ENCODE results near the gene ABCA4.

DNA sequence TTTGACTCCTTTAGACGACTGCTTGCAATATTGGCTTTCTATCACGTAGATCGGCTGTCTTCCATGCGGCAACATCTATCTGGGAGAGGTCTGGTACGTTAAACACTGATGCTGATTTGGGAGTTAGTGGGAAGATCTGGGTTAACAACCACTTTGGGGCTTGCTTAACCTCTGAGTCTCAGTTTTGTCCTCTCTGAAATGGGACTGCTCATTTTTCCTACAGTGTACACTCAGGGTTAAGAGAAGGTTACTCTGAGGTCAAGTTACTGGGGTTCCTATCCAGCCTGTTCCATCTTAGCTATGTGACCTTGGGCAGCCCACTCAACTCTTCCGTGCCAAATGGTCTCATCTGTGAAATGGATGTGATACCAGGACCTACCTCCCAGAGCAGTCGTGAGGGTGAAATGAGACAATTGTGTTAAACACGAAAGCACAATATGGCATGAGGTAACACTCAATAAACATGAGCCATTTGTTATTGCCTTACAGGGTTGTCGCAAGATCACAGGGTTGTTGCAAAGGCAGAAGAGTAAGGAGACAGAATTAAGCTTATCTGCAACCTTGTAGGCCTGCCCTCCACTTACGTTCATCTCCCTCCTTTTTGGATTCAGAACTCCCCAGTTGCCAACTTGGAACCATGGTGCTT is 5.6 kb downstream of the ABCA4 start:
- TF ChIP-seq, protein P1, sequence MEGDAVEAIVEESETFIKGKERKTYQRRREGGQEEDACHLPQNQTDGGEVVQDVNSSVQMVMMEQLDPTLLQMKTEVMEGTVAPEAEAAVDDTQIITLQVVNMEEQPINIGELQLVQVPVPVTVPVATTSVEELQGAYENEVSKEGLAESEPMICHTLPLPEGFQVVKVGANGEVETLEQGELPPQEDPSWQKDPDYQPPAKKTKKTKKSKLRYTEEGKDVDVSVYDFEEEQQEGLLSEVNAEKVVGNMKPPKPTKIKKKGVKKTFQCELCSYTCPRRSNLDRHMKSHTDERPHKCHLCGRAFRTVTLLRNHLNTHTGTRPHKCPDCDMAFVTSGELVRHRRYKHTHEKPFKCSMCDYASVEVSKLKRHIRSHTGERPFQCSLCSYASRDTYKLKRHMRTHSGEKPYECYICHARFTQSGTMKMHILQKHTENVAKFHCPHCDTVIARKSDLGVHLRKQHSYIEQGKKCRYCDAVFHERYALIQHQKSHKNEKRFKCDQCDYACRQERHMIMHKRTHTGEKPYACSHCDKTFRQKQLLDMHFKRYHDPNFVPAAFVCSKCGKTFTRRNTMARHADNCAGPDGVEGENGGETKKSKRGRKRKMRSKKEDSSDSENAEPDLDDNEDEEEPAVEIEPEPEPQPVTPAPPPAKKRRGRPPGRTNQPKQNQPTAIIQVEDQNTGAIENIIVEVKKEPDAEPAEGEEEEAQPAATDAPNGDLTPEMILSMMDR (IDR thresholded peaks at IDR 0.05) = no peak
- no peak for TF ChIP-seq POLR2A (IDR thresholded peaks at IDR 0.05)

Measured in right lobe of liver (tissue), 4 donors.